HG03066 (cell line): Measurements from ENCODE around the gene ARHGAP28.

Source experiments
- ATAC-seq: cut with Tn5 transposase; IDR thresholded peaks from one replicate; pipeline ENCODE4 v1.9.1; 2021; ENCODE audit warnings: low read depth; ENCODE audit not compliant: unreplicated experiment

ARHGAP28 gene

GRCh38 chr18:6729247-6730091 is at the start of gene ARHGAP28:
Gene ARHGAP28 (plus strand): TSS chr18:6729716. CDS start chr18:6729822, 106 bp downstream.
- ATAC-seq = no peak

GRCh38 chr18:6681331-6681875 is 48.1 kb upstream of the ARHGAP28 start:
- ATAC-seq = no peak

GRCh38 chr18:6682437-6683111 is 46.9 kb upstream of the ARHGAP28 start:
- no peak for ATAC-seq

GRCh38 chr18:6683112-6683876 is 46.2 kb upstream of the ARHGAP28 start:
- ATAC-seq = no peak

GRCh38 chr18:6687676-6688075 is 41.8 kb upstream of the ARHGAP28 start:
- ATAC-seq = no peak

- no peak for ATAC-seq
Measured at GRCh38 chr18:6708890-6709289, 20.6 kb upstream of the ARHGAP28 start.

GRCh38 chr18:6711467-6711866 is 18.0 kb upstream of the ARHGAP28 start:
- no peak for ATAC-seq

GRCh38 chr18:6712401-6712800 is 17.1 kb upstream of the ARHGAP28 start:
- ATAC-seq = no peak

- no peak for ATAC-seq
Measured at GRCh38 chr18:6714010-6714409, 15.5 kb upstream of the ARHGAP28 start.

GRCh38 chr18:6718267-6718666 is 11.2 kb upstream of the ARHGAP28 start:
- no peak for ATAC-seq

GRCh38 chr18:6719098-6719846 is 10.2 kb upstream of the ARHGAP28 start:
- ATAC-seq = no peak

- no peak for ATAC-seq
Measured at GRCh38 chr18:6719910-6720683, 9.4 kb upstream of the ARHGAP28 start.

GRCh38 chr18:6721755-6722154 is 7.8 kb upstream of the ARHGAP28 start:
- ATAC-seq = no peak

GRCh38 chr18:6722690-6723089 is 6.8 kb upstream of the ARHGAP28 start:
- ATAC-seq = no peak

- no peak for ATAC-seq
Measured at GRCh38 chr18:6724331-6724730, 5.2 kb upstream of the ARHGAP28 start.

- ATAC-seq = no peak
Measured at GRCh38 chr18:6728331-6728730, 1.2 kb upstream of the ARHGAP28 start.

- no peak for ATAC-seq
Measured at GRCh38 chr18:6728809-6729246, 688 bp upstream of the ARHGAP28 start.

- no peak for ATAC-seq
Measured at GRCh38 chr18:6730416-6731221, 1.1 kb downstream of the ARHGAP28 start.

GRCh38 chr18:6731222-6731596 is 1.7 kb downstream of the ARHGAP28 start:
- ATAC-seq = no peak
